Kidney epithelial cell (primary cell): ENCODE measurements around the gene IFFO2. TPM values are rescaled to one million over a fixed set of nuclear protein-coding genes. Genes with fewer than 3 reads are reported as not detected.

ENCODE experiments used
- DNase-seq: peaks from one replicate; pipeline ENCODE4 v3.0.0-alpha.2; 2010; ENCODE audit warnings: low read depth
- H3K27me3 ChIP-seq: 2 replicates; pipeline ENCODE4 v1.6.0; 2011; ENCODE audit warnings: low read length; ENCODE audit not compliant: control insufficient read depth, insufficient read depth
- H3K36me3 ChIP-seq: 2 replicates; pipeline ENCODE4 v1.5.1; 2011; ENCODE audit warnings: low read length; ENCODE audit not compliant: control insufficient read depth, insufficient read depth
- H3K4me3 ChIP-seq: 2 replicates; pipeline ENCODE4 v1.5.1; 2011; ENCODE audit warnings: low read depth, mild to moderate bottlenecking, control low read depth, low read length
- CTCF ChIP-seq: IDR thresholded peaks from 2 replicates; pipeline ENCODE4 v1.5.1; 2011; ENCODE audit warnings: mild to moderate bottlenecking, moderate library complexity, low read length, control low read depth, inconsistent platforms; ENCODE audit not compliant: insufficient read depth, poor library complexity, severe bottlenecking
- total RNA-seq: library from RNA; depleted of rRNA; stranded (reverse); fragments of >200 nt; gene quantifications from 2 replicates; pipeline ENCODE4 v1.2.3, GENCODE V29; 2015

Gene IFFO2
- total RNA-seq, 1 donor from 2014 or later = 25.3 TPM

GRCh38 chr1:18925279-18925678 is 31.2 kb downstream of the IFFO2 start:
- TF ChIP-seq CTCF = no peak
- H3K27me3 ChIP-seq = no peaks in the 10 kb centered on the region
- no peak for DNase-seq
- no peak overlapping the region for H3K4me3 ChIP-seq
- no peaks in the 10 kb centered on the region for H3K36me3 ChIP-seq

GRCh38 chr1:18924221-18924691 is 32.2 kb downstream of the IFFO2 start:
- Histone ChIP-seq H3K27me3 (no peaks in the 10 kb centered on the region), H3K36me3 (no peaks in the 10 kb centered on the region), H3K4me3 (no peak overlapping the region)
- DNase-seq = no peak
- no peak for TF ChIP-seq CTCF

GRCh38 chr1:18923756-18924211 is 32.7 kb downstream of the IFFO2 start:
- Histone ChIP-seq H3K4me3 (no peak overlapping the region), H3K27me3 (no peaks in the 10 kb centered on the region), H3K36me3 (no peaks in the 10 kb centered on the region)
- DNase-seq = no peak
- no peak for TF ChIP-seq CTCF

GRCh38 chr1:18922848-18923755 is 33.4 kb downstream of the IFFO2 start:
- no peak for DNase-seq
- TF ChIP-seq CTCF = no peak
- H3K27me3 ChIP-seq = no peaks in the 10 kb centered on the region
- no peaks in the 10 kb centered on the region for H3K36me3 ChIP-seq
- H3K4me3 ChIP-seq = no peak overlapping the region

- H3K27me3 ChIP-seq = no peaks in the 10 kb centered on the region
- no peak overlapping the region for H3K4me3 ChIP-seq
- no peaks in the 10 kb centered on the region for H3K36me3 ChIP-seq
- no peak for TF ChIP-seq CTCF
- no peak for DNase-seq
Measured at GRCh38 chr1:18922319-18922726, 34.2 kb downstream of the IFFO2 start.
